ENCODE results near the gene FAM117A.

The FAM117A gene

GRCh38 chr17:49763735-49764558, at the start of gene FAM117A:
FAM117A (minus strand) TSS chr17:49764131; CDS start chr17:49764087, 44 bp downstream.
- peak; percentile 99 for DNase-seq

GRCh38 chr17:49809056-49809455, 45.1 kb upstream of the FAM117A start:
- DNase-seq, result no peak

- DNase-seq, result no peak
Observed at GRCh38 chr17:49798738-49799137, 34.8 kb upstream of the FAM117A start.

- no peak for DNase-seq
Observed at GRCh38 chr17:49798182-49798581, 34.3 kb upstream of the FAM117A start.

GRCh38 chr17:49795372-49795771, 31.4 kb upstream of the FAM117A start:
- DNase-seq, result no peak

- no peak for DNase-seq
Observed at GRCh38 chr17:49793309-49793708, 29.4 kb upstream of the FAM117A start.

- no peak for DNase-seq
Observed at GRCh38 chr17:49789243-49789578, 25.3 kb upstream of the FAM117A start.

- peak; percentile 99 for DNase-seq
Observed at GRCh38 chr17:49788478-49789242, 24.7 kb upstream of the FAM117A start, which contains the start of gene KAT7. KAT7 (plus strand) TSS chr17:49788681; CDS start chr17:49788835, 154 bp downstream.

- no peak for DNase-seq
Observed at GRCh38 chr17:49787884-49788477, 24.1 kb upstream of the FAM117A start.

- no peak for DNase-seq
Observed at GRCh38 chr17:49784636-49785035, 20.7 kb upstream of the FAM117A start.

- no peak for DNase-seq
Observed at GRCh38 chr17:49783791-49784190, 19.9 kb upstream of the FAM117A start.

GRCh38 chr17:49783071-49783715, 19.3 kb upstream of the FAM117A start:
- peak; percentile 24 for DNase-seq

GRCh38 chr17:49779739-49780231, 15.9 kb upstream of the FAM117A start:
- DNase-seq, result peak; percentile 70

- DNase-seq, result no peak
Observed at GRCh38 chr17:49779156-49779738, 15.3 kb upstream of the FAM117A start.

GRCh38 chr17:49777563-49777962, 13.6 kb upstream of the FAM117A start:
- DNase-seq, result no peak

GRCh38 chr17:49776551-49777300, 12.8 kb upstream of the FAM117A start:
- no peak for DNase-seq

GRCh38 chr17:49775546-49776260, 11.8 kb upstream of the FAM117A start:
- DNase-seq, result no peak

- DNase-seq, result no peak
Observed at GRCh38 chr17:49766918-49767530, 3.1 kb upstream of the FAM117A start.

- no peak for DNase-seq
Observed at GRCh38 chr17:49764559-49765180, 739 bp upstream of the FAM117A start.

Measured in NCI-H2227 treated with DMSO at 0.1 percent for 48 hours (cell line).